GM12872 (cell line): ENCODE results near the gene TTYH3.

Source experiments
- CTCF ChIP-seq: IDR thresholded peaks from 3 replicates; pipeline ENCODE4 v1.5.1; 2011; ENCODE audit warnings: low read depth, mild to moderate bottlenecking, low read length, moderate library complexity; ENCODE audit not compliant: insufficient read depth

TTYH3 gene

GRCh38 chr7:2616387-2617324, 15.1 kb upstream of the TTYH3 start:
- no peak for TF ChIP-seq CTCF

- no peak for TF ChIP-seq CTCF
Measured at GRCh38 chr7:2617325-2617905, 14.4 kb upstream of the TTYH3 start.

- TF ChIP-seq CTCF: no peak
Measured at GRCh38 chr7:2619116-2619515, 12.7 kb upstream of the TTYH3 start.

DNA sequence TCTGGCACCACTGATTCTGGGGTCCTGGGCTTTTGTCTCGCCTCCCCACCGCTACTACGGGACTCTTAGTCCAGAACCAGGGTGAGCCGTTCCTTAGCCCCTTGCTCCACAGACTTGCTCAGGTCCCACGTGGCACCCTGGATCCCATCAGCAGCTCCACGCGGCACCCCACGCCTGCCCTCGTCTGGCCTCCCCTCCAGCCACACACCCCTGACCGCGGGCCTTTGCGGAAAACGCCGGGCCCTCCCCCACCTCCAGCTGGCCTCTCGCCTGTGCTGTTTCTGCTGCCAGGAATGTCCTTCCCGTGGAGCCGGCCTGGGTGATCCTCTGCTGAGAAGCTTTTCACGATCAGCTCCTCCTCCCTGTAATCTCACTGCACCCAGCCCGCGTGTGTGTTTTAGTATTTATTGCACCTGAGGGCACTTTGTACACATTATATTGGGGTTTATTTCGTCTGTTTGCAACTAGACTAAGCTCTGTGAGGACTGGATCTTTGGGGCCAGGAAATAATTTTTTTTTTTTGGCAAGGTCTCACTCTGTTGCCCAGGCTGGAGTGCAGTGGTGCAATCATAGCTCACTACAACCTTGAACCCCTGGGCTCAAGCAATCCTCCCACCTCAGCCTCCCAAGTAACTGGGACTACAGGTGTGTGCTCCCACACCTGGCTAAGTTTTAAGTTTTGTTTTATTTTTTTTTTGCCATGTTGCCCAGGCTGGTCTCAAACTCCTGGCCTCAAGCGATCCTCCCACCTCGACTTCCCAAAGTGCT, 10.5 kb upstream of the TTYH3 start:
- no peak for TF ChIP-seq CTCF

DNA sequence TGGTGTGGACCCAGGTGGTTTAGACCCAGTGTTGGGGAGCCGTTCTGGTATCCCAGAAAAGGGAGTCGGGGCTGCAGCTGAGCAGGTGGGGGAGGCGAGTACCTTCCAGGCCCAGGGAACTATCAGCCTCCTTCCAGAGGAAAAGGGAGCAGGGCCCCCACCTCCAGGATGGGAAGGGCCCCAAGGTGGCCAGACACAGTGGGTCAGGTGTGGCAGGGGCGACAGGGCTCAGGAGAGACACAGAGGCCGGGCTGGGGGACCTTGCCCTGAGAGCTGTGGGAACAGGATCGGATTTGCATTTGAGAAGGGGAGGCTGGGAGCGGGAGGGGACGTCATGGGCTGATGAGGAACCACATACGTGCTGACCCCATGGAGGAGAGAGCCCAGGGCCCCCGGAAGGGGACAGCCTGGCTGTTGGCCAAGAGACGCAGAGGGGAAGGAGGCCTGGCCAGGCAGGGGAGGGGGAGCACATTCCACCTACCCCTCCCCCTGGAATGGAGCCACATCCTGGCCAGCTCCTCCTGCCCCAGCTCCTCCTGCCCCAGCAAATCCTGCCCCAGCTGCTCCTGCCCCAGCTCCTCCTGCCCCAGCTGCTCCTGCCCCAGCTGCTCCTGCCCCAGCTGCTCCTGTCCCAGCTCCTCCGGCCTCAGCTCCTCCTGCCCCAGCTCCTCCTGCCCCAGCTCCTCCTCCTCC, 9.7 kb upstream of the TTYH3 start:
- TF ChIP-seq CTCF: no peak

DNA sequence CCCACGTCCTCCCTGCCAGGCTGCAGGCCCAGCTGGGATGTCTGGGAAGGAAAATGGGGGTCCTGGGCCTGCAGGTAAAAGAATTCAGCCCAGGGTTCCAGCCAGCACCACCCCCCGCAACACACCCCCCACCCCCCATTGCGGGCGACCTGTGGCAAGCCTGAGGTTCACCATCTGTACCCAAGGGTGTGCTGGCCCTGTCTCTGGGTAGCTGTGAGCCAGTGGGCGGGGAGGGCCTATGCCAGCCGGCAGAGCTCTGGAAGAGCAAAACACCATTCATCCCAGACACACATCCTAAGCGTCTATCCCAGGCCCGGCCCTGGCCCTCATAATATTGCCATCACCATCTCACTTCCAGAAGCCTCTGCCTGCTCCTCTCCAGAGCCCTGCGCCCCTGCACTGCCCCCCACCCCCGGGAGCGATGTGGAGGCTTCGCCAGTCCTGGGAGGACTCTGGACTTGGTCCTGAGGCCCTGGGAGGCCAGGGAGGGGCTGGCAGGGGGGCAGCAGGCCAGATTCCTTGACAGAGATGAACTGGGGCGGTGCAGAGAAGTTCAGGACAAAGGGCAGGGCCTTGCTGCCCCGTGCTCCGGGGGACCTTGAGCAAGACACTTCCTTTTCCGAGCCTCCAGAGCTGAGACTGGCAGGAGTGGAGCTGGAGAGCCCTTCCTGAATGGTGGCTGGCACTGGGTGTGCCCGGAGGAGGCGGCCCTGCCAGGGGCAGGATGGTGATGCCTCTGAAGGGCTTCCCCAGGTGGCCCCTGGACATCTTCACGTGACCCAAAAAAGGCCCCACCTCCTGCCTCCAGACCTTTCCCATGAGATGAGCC, 8.7 kb upstream of the TTYH3 start:
- TF ChIP-seq CTCF: no peak
